ENCODE results near the gene MSRB3.
"Not testable (repeated sequence)": the region's sequence is repeated elsewhere in the genome, so short reads cannot be mapped to it uniquely, and the experiment has no call there.

MSRB3 gene

DNA sequence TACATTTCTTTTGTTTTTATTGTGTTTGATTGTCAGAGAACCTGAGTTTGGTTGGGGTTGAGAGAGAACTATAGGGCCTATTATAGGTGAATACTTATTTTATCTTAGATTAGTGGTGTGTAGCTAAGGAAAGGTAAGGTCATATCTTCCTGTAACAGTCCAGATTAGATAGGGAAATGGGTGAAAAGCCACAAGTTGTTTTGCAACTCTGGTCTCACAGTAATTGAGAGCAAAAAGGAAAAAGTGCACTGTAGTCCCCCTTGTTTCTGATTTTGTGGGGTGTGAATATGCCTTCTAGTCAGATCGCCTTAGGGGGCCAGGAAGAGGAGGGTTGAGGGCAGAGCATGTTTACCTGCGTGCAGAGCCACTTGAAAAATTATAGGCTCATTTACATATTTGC is 8.9 kb downstream of the MSRB3 start:
- DNase-seq (ENCODE audit: low read depth in 2 of 2) = no peak

DNA sequence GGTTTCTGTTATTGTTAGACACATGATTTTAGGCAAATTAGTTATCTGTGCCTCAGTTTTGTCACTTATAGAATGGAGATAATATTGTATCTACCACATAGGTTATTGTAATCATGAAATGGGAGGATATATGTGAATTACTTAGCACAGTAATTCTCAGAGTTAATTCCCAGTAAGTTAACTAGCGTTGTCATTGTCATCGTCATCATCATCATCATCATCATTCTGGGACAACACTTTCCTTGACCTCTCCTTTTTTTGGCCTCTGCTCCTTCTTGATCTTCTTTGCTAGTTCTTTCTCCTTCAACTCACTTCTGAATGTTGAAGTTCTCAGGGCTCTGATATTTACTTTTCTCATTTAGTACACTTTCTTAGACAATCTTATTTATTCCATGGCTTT is 13.8 kb downstream of the MSRB3 start:
- DNase-seq (ENCODE audit: low read depth in 2 of 2) = no peak

GRCh38 chr12:65293735-65294134 is 15.3 kb downstream of the MSRB3 start:
- no peak for DNase-seq (ENCODE audit: low read depth in 2 of 2)

DNA sequence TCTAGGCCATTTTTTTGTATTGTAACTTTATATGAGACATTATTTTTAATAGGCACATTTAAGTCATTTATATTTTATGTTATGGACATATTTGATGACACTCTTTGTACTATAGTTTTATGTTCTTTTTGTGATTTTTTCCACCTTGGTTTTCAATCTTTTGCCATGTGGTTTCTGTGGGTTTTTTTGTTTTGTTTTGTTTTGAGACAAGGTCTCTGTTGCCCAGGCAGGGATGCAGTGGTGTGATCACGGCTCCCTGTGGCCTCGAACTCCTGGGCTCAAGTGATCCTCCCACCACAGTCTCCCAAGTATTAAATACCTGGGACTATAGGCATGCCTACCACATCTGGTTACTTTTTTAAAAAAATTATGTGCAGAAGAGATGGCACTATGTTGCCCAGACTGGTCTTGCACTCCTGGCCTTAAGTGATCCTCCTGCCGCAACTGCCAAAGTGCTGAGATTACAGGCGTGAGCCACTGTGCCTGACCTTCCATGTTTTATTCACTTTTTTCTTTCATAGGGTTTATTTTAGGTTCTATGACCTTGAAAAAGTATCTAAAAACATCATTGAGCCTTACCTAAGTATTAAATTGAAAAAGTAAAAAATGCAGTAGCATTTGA is 16.3 kb downstream of the MSRB3 start:
- no peak for DNase-seq (ENCODE audit: low read depth in 2 of 2)

DNA sequence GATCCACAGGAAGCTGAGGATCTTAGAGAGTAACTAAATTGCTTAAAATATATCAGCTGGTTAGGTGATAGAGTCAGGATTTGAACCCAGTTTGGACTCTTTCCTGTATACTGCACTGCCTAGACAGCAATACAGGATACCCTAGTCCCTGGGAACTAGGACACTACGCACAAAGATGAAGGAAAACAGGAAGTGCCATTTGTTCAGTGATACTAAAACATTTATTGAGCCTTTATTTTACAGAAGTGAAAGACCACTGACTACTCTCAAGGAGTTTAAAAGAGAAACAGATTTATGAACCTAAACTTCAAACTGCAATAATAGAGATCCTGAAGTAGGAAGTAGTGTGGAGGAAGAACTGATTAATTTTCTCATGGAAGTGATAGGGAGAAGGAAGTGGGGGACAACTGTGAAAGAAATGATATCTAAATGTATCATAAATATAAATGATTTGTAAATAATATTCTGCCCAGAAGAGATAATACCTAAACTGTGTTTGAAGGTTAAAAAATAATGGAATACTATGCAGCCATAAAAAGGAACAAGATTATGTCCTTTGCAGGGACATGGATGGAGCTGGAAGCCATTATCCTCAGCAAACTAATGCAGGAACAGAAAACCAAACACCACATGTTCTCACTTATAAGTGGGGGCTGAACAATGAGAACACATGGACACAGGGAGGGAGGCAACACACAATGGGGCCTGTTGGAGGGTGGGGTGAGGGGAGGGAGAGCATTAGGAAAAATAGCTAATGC is 18.2 kb downstream of the MSRB3 start:
- DNase-seq (ENCODE audit: low read depth in 2 of 2) = no peak

GRCh38 chr12:65300097-65300496 is 21.6 kb downstream of the MSRB3 start:
- no peak for DNase-seq (ENCODE audit: low read depth in 2 of 2)

- DNase-seq (ENCODE audit: low read depth in 2 of 2) = no peak
Observed at GRCh38 chr12:65300679-65301349, 22.3 kb downstream of the MSRB3 start.

DNA sequence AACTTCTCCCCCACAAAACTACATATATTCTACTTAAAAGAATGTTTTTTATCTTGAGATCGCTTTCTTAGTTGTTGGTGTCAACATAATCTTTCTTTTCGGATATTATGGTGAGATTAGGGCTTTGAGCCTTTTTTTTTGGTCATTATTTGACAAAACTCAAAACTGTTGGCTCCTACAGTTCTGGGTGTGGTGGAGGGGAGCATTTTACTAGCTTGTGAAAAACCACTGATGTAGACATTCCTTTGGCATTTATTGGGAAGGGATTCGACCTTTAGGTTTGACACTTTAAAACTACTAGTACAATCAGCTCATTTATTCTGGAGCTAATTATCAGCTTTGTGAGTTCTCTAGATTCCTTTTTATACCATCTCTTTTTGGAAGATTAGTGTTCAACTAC is 24.4 kb downstream of the MSRB3 start:
- DNase-seq (ENCODE audit: low read depth in 2 of 2) = no peak

DNA sequence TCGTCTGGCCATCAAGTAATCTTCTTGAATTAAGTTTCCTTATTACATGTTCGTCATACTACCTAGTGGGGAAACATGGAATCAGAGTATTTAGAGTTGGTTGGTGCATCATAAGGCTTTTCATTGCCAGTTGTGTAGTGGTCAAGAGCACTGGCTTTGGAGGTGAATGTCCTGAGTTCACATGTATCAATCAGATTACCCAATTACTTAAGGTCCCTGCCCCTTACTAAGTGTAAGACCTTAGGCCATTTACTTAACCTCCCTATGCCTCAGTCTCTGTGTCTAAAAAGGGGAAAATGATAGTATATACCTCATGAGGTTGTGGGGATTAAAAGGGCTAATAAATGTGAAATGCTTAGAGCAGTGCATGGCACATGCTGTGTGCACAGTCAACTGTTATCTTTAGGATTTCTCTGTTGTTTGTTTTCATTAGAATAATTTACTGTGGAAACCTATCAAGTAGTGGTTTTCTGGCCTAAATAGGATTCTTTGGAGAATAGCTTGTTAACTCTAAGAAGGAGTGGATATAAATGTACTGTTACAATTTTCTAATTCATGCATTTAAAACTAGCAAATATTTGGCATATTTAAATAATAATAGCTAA is 27.0 kb downstream of the MSRB3 start:
- DNase-seq (ENCODE audit: low read depth in 2 of 2) = no peak

DNA sequence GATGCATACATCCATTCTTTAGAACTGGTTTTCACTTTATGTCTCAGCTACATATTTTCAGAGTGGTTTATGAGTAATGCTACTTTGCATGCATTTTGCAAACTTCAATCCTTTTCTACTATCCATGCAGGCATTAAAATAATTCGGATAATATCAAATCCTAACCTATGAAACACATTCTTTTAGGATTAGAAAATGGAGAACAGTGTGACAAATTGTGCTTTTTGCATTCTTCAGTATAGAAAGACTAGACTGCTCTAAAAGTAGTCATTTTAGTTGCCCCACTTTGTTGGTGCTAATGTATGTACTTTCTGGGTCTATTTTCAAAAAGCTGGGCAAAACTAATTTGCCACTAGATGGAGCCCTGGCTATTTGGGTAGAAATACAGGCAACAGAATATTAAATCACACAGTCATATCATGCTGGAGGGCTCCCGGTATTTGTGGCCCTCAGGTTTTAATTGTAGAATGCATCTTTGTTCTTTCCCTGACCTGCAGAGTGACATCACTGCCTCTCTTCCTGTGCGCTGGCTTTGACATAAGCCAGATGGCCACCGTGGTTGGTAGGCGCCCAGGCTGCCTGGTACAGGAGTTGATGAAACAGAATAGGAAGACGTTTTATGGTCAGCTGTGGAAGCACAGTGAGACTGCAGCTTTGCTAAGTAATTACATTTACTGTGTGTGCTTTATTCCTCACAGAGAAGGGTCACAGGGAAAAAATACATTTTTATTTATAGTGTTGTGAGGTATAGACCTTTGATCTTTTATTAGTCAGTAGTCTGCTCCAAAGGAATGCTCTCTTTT is 28.1 kb downstream of the MSRB3 start:
- DNase-seq (ENCODE audit: low read depth in 2 of 2) = no peak

DNA sequence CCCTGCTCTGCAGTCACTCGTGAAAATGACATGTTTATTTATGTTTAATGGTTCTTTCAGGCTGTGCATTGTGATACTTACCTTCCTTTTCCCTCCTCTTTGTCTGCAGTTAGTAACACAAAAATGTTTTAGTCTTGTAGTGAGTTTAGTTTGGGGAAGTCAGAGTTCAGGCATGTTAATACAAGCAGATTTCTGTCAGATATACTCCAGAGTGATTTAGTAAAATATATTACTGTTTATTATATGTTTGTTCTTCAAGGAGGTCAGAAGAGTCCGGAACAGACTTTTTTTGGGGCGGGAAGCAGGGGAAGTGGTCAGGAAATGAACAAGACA is 28.7 kb downstream of the MSRB3 start:
- no peak for DNase-seq (ENCODE audit: low read depth in 2 of 2)

DNA sequence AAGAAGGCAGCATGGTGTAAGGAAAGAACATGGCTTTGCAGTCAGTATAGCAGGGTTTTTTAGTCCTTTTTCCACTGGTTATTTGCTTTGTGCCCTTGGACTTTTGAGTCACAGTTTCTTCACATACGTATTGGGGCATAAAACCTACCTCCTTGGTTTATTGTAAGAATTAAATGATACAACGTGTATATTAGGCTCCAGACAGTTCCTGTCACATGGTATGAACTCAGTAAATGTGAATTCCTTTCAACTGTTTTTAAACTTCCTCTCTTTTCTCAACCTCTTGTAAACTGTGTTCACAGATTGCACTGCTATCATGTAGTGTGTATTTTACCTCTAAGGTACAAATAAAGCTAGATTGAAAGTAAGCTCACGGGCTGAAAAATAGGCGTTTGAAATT is 29.5 kb downstream of the MSRB3 start:
- no peak for DNase-seq (ENCODE audit: low read depth in 2 of 2)

DNA sequence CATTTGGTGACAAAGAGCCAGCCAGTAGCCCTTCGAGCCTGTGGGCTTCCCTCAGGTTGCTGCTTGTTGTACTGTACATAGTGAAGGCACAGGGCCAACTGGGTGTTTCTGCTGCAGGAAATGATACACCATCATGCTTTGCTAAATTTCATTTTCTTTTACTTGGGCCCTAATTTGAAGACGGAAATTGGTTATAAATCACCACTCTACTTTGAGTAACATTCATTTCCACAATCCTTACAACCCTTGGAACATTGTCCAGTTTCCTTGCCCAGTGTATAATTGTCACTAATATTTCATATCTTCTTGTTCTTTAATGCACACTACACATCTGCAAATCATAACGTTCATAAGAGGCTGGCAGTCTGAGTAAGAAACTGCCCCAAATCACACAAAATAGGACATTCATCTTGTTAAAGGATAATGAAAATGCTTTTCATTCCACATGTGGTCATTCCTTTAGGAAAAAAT is 30.2 kb downstream of the MSRB3 start:
- no peak for DNase-seq (ENCODE audit: low read depth in 2 of 2)

DNA sequence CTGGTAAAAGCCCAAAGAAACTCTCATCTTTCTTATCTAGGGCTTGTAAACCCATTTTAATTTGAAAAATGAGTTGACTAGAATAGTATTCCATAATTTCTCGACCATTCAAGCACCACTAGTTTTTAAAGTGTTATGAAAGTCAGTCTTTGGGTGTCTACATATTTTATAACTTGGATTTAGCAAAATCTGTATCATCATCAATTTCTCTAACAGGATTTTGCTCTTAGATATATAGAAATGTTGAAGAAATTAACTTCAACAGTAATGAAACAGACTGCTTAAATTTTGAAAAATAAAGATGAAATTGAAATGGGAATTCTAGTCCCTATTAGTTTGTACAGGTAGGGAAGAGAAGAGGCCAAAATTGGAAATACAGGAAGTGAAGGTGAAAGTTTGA is 32.8 kb downstream of the MSRB3 start:
- no peak for DNase-seq (ENCODE audit: low read depth in 2 of 2)

GRCh38 chr12:65313719-65314317 is 35.3 kb downstream of the MSRB3 start:
- DNase-seq (ENCODE audit: low read depth in 2 of 2) = no peak

DNA sequence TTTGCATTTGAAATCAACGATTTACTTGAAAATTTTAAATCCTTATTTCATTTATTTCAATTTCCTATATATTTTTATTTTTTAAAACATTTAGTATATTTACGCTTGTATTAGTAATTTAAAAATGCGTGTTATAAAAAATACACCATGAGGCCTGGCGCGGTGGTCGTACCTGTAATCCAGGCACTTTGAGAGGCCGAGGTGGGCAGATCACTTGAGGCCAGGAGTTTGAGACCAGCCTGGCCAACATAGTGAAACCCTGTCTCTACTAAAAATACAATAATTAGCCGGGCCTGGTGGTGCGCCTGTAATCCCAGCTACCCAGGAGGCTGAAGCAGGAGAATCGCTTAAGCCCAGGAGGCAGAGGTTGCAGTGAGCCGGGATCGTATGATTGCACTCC is 36.8 kb downstream of the MSRB3 start:
- DNase-seq (ENCODE audit: low read depth in 2 of 2) = not testable (repeated sequence)

DNA sequence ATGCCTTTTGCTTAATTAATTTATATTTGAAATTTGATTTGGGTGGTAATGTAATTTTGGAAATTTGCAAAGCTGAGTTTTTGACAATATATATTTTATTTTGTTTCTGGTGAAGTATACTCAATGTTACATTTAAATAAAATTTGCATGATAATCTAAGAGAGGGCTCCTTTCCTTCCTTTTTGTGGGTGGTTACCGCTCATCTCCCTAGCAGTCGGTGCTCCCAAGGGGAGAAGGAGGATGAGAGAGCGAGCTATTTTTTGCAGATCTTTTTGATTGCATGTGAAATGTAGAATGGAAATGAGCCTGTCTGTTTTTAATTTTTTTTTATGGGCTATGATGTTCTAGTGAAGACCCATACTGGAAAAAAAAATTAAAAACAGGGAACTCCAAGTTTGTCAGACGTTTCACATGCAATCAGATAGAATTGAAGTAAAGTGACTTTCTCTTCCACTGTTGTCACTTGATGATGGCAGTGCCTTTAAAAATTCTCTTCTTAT is 39.8 kb downstream of the MSRB3 start:
- no peak for DNase-seq (ENCODE audit: low read depth in 2 of 2)

DNA sequence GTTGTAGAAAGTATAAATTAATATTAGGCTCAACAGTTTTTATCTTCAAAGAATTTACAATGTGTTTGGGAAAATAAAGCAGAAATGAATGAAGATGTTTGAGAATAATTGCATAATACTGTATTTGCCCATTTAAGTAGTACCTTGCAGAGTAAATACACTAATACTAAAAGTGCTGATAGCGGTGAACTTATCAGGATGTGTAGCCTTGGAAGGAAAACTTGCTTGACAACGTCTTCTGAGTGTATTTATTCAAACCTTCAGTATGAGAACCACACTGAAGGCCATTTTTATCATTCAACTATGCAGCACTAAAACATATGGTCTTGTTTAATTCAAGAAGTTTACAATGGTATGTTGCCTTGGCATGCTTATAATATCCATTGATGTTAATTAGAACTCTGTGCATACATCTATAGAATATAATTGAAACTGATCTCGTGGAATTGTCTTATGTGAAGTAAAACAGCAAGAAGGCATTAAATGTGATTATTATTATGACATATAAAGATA is 41.3 kb downstream of the MSRB3 start:
- no peak for DNase-seq (ENCODE audit: low read depth in 2 of 2)

- no peak for DNase-seq (ENCODE audit: low read depth in 2 of 2)
Observed at GRCh38 chr12:65323070-65323469, 44.6 kb downstream of the MSRB3 start.

DNA sequence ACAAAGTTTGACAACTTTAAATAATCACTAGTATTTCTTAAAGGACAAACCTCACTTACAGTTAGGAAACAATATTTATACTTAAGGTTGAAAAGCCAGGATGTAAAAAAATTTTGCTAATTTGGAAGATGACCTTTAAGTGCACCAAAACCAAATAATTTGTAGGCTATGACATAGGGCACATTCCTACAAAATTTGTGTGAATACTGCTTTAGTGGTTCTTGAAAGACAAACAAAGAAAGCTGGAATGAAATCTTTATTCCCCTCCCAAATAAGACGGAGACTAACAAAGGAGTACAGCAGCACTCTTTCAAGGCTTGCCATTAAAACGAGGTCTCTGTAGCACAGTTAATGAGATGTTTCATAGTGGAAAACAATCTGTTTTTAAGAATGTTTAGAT is 45.6 kb downstream of the MSRB3 start:
- DNase-seq (ENCODE audit: low read depth in 2 of 2) = no peak

DNA sequence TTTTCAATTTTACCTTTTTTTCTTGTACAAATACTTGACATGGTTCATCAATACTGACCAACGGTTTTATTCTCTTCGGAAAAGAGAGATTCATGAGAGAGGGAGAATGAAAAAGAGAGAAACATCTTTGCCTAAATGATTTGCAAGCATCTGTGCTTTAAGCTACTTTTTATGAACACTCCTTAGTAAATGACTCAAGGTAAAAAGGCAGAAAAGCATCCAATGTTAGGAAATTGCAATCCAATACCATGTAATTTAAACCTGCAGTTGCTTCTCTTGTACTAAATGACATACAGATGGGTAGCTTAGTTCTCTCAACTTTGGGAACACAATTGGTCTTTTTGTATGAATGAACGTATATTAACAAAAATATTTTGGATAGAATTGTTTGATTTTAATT is 46.1 kb downstream of the MSRB3 start:
- DNase-seq (ENCODE audit: low read depth in 2 of 2) = no peak

All from stimulated activated CD8-positive, alpha-beta memory T cell treated with anti-CD3 and anti-CD28 coated beads, Interleukin-15, amount 100 ng/mL, for 4 hours (primary cell).